AG08395 (cell line): ENCODE results near the gene PRR13.

Experiments used
- DNase-seq: peaks from one replicate; pipeline ENCODE4 v3.0.0; 2012; ENCODE audit warnings: mixed read lengths, low spot score

The PRR13 gene

GRCh38 chr12:53472056-53472582 lies 30.6 kb downstream of the PRR13 start:
- DNase-seq, result no peak

GRCh38 chr12:53474077-53474476 lies 32.5 kb downstream of the PRR13 start:
- DNase-seq, result no peak

GRCh38 chr12:53474819-53475218 lies 33.3 kb downstream of the PRR13 start:
- no peak for DNase-seq

GRCh38 chr12:53476769-53477209 lies 35.3 kb downstream of the PRR13 start:
- DNase-seq, result no peak

GRCh38 chr12:53478865-53479264 lies 37.3 kb downstream of the PRR13 start:
- DNase-seq, result no peak

GRCh38 chr12:53479331-53479730 lies 37.8 kb downstream of the PRR13 start:
- DNase-seq, result no peak

GRCh38 chr12:53480491-53481442 lies 39.2 kb downstream of the PRR13 start:
- DNase-seq, result no peak

GRCh38 chr12:53481458-53481857 lies 39.9 kb downstream of the PRR13 start:
- peak; percentile 61 for DNase-seq

GRCh38 chr12:53481939-53482586 lies 40.5 kb downstream of the PRR13 start:
- DNase-seq, result no peak

GRCh38 chr12:53482626-53483168 lies 41.2 kb downstream of the PRR13 start:
- no peak for DNase-seq

GRCh38 chr12:53483225-53483978 lies 41.9 kb downstream of the PRR13 start:
- no peak for DNase-seq

- no peak for DNase-seq
Measured at GRCh38 chr12:53483979-53484377, 42.4 kb downstream of the PRR13 start.

GRCh38 chr12:53484686-53485575 lies 43.4 kb downstream of the PRR13 start:
- no peak for DNase-seq

- no peak for DNase-seq
Measured at GRCh38 chr12:53485955-53486735, 44.6 kb downstream of the PRR13 start.

- no peak for DNase-seq
Measured at GRCh38 chr12:53486736-53487487, 45.4 kb downstream of the PRR13 start.

GRCh38 chr12:53489242-53489864 lies 47.8 kb downstream of the PRR13 start:
- DNase-seq, result no peak

GRCh38 chr12:53492188-53492587 lies 50.7 kb downstream of the PRR13 start:
- no peak for DNase-seq

- peak; percentile 87 for DNase-seq
Measured at GRCh38 chr12:53492830-53493609, 51.5 kb downstream of the PRR13 start.
